ENCODE results near the gene SERPINB10.

DNA sequence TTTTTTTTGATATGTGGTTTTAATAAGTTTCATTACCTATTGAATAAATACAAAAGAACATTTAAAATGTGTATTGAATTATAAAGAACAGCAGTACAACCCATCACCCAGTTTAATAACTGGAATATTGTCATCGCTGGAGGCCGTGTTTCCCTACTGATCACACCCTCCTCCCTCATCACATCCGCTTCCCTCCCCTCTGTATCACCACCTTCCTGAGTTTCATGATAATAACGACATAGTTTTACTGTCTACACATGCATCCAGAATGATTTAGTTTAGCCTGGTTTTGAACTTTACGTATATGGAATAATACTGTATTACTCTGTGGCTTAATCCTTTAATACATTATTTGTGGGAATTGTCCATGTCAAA lies 64.2 kb downstream of the SERPINB10 start:
- TF ChIP-seq, protein P1, sequence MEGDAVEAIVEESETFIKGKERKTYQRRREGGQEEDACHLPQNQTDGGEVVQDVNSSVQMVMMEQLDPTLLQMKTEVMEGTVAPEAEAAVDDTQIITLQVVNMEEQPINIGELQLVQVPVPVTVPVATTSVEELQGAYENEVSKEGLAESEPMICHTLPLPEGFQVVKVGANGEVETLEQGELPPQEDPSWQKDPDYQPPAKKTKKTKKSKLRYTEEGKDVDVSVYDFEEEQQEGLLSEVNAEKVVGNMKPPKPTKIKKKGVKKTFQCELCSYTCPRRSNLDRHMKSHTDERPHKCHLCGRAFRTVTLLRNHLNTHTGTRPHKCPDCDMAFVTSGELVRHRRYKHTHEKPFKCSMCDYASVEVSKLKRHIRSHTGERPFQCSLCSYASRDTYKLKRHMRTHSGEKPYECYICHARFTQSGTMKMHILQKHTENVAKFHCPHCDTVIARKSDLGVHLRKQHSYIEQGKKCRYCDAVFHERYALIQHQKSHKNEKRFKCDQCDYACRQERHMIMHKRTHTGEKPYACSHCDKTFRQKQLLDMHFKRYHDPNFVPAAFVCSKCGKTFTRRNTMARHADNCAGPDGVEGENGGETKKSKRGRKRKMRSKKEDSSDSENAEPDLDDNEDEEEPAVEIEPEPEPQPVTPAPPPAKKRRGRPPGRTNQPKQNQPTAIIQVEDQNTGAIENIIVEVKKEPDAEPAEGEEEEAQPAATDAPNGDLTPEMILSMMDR (IDR thresholded peaks at IDR 0.05), result no peak
- TF ChIP-seq POLR2A (IDR thresholded peaks at IDR 0.05), result no peak
